GM19463 (cell line): ENCODE measurements around the gene GOLM1.
"Not testable (repeated sequence)": the region's sequence is repeated elsewhere in the genome, so short reads cannot be mapped to it uniquely, and the experiment has no call there.

Experiments
- ATAC-seq: cut with Tn5 transposase; IDR thresholded peaks from one replicate; pipeline ENCODE4 v1.9.1; 2021; ENCODE audit warnings: mild to moderate bottlenecking, moderate library complexity; ENCODE audit not compliant: unreplicated experiment

The GOLM1 gene

GRCh38 chr9:86098824-86099700 lies at the start of gene GOLM1:
Gene GOLM1, minus strand, starts transcription at chr9:86099558. Its CDS starts 20,238 bp downstream, at chr9:86079320.
- peak; percentile 62 for ATAC-seq

GRCh38 chr9:86146671-86147070 lies 47.3 kb upstream of the GOLM1 start:
- ATAC-seq, result not testable (repeated sequence)

GRCh38 chr9:86145960-86146359 lies 46.6 kb upstream of the GOLM1 start:
- not testable (repeated sequence) for ATAC-seq

- no peak for ATAC-seq
Observed at GRCh38 chr9:86142973-86143372, 43.6 kb upstream of the GOLM1 start.

GRCh38 chr9:86141843-86142242 lies 42.5 kb upstream of the GOLM1 start:
- ATAC-seq, result no peak

- ATAC-seq, result no peak
Observed at GRCh38 chr9:86135371-86135770, 36.0 kb upstream of the GOLM1 start.

- no peak for ATAC-seq
Observed at GRCh38 chr9:86134361-86134760, 35.0 kb upstream of the GOLM1 start.

GRCh38 chr9:86128235-86128822 lies 29.0 kb upstream of the GOLM1 start:
- ATAC-seq, result no peak

GRCh38 chr9:86126998-86127972 lies 27.9 kb upstream of the GOLM1 start:
- ATAC-seq, result no peak

GRCh38 chr9:86122311-86122710 lies 23.0 kb upstream of the GOLM1 start:
- ATAC-seq, result no peak

- no peak for ATAC-seq
Observed at GRCh38 chr9:86119457-86119856, 20.1 kb upstream of the GOLM1 start.

GRCh38 chr9:86116425-86116824 lies 17.1 kb upstream of the GOLM1 start:
- no peak for ATAC-seq

GRCh38 chr9:86115886-86116285 lies 16.5 kb upstream of the GOLM1 start:
- ATAC-seq, result no peak

GRCh38 chr9:86112057-86112456 lies 12.7 kb upstream of the GOLM1 start:
- no peak for ATAC-seq

- no peak for ATAC-seq
Observed at GRCh38 chr9:86102626-86103025, 3.3 kb upstream of the GOLM1 start.

GRCh38 chr9:86099701-86100364 lies 475 bp upstream of the GOLM1 start:
- ATAC-seq, result peak; percentile 29

GRCh38 chr9:86097510-86098224 lies 1.7 kb downstream of the GOLM1 start:
- no peak for ATAC-seq

- no peak for ATAC-seq
Observed at GRCh38 chr9:86096386-86096785, 3.0 kb downstream of the GOLM1 start.

GRCh38 chr9:86093788-86094555 lies 5.4 kb downstream of the GOLM1 start:
- ATAC-seq, result peak; percentile 67
